SU-DHL-6 (cell line): ENCODE measurements around the gene SERTAD2.

Experiments used
- CTCF ChIP-seq: fragments of 200-600 bp; sonication (generic); IDR thresholded peaks from one replicate; pipeline ENCODE4 v1.5.1; 2017; ENCODE audit warnings: antibody characterized with exemption, mild to moderate bottlenecking, low read length, moderate library complexity; ENCODE audit not compliant: insufficient read depth, poor library complexity, severe bottlenecking
- EZH2phosphoT487 ChIP-seq: fragments of 200-600 bp; sonication (generic), shearing (Covaris generic); conservative IDR thresholded peaks from 2 replicates; pipeline ENCODE4 v1.6.1; 2018; ENCODE audit warnings: mild to moderate bottlenecking, antibody characterized with exemption, low read length, moderate library complexity, mixed read lengths

- TF ChIP-seq CTCF = no peak
- no peak for TF ChIP-seq EZH2phosphoT487
Observed at GRCh38 chr2:64624108-64624610, 29.6 kb downstream of the SERTAD2 start.
